NCI-H1048 (cell line): Measurements from ENCODE around the gene DCLRE1B.

Source experiments
- DNase-seq: peaks from one replicate; lab custom pipeline; 2025; lab: John Stamatoyannopoulos, UW

DCLRE1B gene

DNA sequence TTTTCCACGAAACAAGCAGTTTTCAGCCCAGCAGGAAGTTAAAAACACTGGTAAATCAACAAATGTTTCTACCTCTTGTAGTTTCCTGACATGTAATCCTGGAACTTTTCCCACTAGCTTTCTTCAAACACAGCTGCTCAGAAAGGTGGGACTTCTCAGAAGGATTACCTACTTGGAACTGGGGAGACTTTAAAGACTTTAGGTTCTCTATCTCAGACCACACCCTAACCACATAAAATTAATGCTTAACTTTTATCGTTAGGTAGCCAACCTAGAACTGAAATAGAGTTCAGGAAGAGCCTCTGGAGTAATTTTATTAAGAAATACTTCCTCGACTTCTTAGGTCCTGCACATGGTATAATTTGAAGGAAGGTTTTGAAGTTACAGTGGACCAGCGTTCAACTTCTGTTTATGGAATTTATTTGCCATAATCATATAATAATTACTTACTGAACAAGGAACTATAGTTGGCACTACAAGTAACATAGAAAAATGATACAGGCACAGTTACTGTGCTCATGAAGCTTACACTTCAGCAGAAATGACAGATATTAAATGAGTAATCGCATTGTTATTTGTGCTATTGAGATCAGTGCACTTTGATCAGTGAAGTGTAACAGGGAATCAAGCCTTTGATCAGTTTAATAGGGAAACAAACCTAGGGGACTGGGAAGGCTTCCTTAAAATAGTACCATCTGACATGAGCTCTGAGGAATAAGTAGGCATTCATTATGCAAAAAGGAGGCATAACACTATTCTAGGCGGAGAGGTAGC lies 17.5 kb upstream of the DCLRE1B start, which contains the start of gene BCL2L15:
Gene BCL2L15, minus strand, starts transcription at position 180 of the 774 bp plus-strand sequence. CDS start 206 bp downstream, outside the sequence.
- no peak for DNase-seq

DNA sequence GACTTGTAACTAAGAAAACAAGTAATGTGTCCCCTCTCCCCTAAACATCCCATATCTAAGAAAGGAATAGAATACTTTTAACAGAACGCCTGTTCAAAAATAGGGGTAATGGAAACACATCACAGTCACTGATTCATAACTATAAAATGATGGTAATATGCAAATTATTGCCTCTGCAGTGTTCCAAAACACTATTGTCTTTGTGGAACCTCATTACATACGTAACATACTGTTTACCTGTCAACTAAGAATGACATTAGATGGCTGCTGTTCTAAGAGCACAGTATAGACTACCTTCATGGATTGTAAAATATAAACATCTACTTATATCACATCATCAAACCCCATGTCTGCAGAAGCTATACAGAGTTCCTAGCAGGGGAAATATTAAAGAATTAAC lies 14.3 kb upstream of the DCLRE1B start:
- DNase-seq, result no peak

DNA sequence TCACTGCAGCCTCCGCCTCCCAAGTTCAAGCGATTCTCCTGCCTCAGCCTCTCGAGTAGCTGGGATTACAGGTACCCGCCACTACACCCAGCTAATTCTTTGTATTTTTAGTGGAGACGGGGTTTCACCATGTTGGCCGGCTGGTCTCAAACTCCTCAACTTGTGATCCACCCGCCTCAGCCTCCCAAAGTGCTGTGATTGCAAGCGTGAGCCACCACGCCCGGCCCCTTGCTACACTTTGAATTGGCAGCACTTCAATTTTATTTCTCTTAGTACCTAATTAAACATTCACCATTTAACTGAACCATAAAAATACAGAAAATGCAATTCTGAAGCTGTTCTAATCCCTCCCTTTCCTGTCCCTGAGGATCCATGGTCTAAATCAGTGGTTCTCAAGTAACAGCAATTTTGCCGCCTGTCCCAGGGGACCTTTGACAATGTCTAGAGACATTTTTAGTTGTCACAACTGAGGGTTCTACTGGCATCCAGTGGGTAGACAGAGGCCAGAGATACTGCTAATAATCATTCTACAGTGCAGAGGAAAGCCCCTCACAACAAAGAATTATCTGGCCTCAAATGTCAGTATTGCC lies 13.4 kb upstream of the DCLRE1B start:
- DNase-seq, result no peak

DNA sequence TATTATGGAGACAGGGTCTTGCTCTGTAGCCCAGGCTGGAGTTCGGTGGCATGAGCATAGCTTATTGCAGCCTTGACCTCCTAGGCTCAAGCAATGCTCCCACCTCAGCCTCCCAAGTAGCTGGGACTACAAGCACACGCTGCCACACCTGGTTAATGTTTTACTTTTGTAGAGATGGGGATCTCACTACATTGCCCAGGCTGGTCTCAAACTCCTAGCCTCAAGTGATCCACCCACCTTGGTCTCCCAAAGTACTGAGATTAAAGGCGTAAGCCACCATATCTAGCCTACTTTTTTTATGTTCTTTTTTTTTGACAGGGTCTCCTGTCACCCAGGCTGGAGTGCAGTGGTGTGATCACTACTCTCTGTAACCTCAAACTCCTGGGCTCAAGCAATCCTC lies 11.9 kb upstream of the DCLRE1B start:
- DNase-seq, result no peak

DNA sequence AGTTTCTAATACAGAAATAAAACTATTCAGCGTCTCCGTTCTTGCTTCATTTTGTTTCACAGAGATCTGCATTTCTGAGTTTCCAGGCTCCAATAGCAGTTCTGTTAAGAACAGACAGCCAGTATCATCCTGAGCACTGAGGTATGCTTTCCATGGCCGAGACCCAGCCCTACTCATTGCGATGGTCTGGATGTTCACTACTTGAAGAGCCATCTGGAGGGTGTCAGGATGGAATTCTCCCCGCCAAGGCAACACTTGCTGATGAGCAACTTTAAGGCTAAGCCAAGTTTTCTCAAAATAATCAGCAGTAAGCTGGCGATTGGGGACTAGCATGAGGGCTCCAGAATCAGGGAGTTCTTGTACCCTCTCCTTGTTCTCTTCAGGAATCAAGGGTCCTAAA lies 10.0 kb upstream of the DCLRE1B start:
- no peak for DNase-seq

DNA sequence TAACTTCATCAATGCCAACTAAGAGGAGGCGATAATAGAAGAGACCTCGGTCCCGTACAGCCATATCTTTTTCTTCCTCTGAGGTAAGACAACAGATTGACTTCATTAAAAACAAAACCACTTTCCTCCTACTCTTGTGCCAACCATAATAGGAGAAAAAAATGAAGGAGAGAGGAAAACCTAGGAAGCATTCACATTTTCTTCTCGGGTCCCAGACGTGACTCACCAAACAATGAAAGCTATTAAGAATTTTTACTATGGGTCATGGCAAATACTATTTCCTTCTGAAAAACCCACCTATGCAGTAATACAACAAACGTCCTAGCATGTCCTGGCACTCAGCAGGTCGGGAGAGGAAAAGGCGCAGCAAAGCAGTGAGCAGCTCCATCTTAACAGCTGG lies 9.2 kb upstream of the DCLRE1B start:
- no peak for DNase-seq

DNA sequence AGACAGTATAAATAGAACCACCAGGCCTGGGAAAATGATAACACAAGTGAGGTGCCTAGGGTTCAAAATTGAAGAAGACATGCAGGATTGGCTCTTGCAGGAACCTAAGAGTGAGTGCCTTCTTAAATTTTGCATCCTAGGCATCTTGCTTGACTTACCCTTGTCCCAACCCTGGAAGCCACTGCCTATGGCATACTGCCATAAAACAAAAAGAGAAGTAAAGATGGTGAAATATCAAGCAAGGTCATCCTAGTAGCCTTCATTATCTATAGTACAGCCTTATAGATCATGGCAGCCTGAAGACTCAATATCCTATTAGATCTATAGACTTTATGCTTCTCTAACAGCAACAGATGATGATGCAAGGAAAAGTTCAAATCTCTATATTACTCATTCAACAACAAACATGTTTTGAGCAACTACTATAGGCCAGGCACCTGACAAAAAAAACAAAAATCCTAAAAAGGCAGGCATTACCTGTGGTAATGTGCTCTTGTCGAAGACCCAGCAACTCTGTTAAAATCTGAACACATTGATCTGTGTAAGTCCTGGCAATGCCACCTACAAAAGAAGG lies 6.8 kb upstream of the DCLRE1B start:
- DNase-seq, result no peak

DNA sequence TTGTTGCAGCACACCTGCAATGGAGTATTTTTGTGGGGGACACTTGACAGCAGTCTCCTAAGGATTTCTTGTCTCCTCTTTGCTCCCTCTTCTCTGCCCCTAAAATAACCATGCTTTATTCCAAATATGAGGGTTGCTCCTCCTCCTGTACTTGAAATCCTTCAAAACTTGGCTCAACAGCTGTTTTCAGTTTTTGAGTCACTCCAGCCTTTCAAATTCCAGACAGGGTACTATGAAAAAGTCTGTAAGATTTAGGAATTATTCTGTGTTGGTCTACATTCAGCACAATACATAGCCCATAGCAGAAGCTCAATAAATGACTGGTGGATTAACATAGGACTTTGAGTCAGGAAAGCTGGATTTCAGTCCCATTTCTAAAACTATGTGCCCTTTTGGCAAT lies 6.0 kb upstream of the DCLRE1B start:
- no peak for DNase-seq

DNA sequence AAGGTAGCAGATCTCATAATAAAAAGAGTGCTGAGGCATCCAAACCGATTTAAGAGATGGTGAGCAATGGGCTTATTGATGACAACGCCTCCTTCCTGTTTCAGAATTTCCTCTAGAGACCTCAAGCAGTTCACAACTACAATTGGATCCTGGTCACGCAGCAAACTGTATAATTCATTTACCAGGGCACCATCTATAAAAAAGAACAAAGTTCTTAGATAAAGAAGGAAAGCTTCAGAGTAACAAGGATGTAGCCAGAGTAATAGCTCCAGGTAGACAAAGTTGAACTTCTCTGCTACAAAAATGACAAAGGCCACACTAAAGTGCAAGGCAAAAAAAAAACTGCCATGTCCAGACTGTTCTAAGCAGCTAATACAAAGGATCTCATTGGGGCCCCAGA lies 3.9 kb upstream of the DCLRE1B start:
- DNase-seq, result no peak

DNA sequence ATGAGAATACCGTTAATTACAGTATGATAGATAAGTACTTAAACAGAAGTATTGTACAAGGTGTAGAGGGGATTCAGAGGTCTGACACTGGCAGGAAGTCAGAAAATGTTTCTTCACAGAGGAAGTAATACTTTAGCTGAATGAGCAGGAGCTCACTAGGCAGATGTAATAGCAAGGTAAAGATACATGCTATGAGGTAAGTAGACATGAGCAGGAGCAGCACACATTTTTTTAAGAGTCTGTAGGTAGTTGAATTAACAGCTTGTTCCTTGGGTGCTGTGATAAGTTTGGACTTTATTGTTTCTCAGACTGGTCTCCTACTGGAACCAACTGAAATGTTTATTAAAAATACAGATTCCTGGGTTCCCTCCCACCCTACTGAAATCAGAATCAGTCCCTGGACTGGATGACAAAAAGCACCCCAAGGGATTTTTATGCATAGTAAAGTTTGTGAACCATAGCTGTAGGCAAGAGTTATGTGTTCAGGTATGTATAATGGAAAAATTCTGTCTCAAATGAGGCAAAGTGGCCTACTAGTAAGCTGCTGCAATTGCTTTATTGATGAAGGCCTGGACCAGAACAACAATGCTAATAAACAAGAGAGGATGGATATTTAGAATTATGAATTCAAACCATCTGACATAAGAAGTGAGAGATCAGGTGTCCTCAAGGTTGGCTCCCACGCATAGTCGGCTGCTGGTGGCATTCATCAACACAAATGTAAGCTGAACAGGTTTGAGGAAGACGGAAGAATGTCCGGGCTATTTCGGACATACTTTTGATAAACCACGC lies 1.4 kb upstream of the DCLRE1B start:
- no peak for DNase-seq

DNA sequence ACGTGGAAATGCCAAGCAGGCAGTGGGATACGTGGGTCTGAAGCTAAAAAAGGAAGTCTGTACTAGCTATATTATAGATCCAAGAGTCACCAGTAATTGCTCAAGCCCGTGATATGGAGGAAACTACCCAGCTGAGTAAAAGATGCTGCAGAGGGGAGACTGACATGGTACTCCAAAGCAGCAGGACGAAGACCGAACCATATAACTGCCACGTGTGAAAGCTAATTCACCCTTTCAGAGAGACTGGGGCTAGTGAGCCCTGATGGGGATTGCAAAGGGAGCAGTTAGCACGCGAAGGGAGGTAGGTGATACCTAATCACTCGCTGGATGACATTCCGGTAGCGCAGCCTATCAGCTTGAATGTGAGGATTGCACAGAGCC lies 843 bp upstream of the DCLRE1B start:
- DNase-seq, result no peak

DNA sequence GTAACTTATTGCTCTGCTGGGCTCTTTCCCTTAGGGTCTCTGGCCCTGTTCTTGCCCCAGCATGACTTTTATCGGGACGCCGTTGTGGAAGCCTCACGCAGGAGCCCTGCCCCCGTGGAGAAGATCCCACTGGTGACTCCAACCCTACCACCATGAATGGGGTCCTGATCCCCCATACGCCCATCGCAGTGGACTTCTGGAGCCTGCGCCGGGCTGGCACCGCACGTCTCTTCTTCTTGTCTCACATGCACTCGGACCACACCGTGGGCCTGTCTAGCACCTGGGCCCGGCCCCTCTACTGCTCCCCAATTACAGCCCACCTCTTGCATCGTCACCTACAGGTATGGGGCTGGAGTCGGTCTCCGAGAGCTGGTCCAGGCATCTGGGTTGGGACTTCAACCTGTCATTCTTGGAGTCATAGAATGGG lies 322 bp downstream of the DCLRE1B start:
- no peak for DNase-seq

DNA sequence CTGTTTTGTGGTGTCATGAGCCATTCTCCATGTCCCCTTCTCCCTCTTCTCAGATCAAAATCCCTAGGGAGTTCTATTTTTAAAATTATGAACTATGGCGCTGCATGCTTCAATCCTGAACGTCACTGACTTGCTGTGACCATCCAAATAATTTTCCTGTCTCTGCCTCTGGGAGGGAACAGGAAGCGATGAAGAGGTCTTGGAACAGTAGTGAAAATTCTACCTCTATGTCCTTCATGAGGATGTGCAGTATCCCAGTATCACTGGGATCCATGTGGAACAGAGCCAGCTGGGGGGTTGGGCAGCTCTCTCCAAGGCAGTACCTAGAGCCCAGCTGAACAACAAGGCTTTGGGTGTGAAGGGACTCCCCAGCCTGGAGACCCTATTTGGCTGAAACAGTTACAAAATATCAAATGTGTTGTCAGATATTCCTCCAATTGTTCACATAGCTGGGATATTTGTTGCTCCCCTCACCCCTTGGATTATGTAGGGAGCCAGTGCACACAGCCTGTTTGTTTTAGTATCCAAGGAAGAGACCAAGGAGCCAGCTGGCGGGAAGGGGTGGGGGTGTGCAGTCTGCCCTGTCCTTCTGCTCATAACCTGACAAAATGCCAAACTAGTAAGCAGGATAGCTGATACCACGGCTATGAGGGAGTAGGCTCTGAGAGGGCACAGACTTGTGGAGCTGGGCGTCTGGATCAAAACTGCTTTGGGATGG lies 7.6 kb downstream of the DCLRE1B start:
- DNase-seq, result no peak

DNA sequence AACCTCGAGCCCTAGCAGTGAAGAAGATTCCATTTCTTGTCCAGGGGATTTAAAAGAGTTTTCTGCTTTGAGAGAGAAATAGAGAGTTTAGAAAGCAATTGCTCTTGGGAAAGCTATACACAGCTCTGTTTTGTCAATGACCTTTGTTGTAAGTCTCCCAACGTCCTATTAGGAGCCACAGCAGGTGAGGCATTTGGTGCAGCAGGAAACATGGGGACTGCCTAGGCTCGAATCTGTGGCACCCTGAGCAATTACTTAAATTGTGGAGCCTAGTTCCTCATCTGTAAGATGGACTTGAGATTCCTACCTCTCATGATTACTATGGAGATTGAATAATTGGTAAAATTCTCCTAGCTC lies 8.2 kb downstream of the DCLRE1B start:
- no peak for DNase-seq

DNA sequence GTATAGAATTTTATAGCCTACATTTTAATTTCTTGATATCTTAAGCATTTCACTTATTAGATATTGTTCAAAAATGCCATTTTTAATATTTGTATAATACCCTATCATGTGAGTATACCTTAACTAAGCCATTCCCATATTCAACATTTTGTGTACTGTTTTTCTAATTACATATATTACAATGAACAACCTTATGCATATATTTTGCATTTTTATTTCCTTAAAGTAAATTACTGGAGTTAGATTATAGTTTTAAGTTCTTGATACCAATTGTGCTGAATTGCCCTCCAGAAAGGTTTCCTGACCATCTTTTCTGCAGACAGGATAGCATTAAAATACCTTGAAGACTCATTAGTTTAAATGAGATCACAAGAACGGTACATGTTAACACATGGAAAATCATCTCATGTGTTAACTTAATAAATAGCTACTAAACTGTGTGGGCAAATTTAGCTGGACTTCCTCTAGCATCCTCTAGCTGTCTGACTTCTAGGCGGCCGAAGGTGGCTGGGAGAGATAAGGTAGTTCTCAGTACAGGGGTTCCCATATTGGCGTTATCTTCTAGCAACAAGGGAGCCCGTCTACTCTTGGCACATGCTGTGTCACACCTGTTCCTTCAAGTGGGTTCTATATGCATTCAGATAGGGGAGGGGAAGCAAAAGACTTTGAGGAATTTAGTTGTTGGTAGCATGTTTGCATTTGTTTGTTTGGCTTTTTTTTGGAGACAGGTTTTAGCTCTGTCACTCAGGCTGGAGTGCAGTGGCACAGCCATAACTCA lies 8.9 kb downstream of the DCLRE1B start:
- DNase-seq, result no peak

DNA sequence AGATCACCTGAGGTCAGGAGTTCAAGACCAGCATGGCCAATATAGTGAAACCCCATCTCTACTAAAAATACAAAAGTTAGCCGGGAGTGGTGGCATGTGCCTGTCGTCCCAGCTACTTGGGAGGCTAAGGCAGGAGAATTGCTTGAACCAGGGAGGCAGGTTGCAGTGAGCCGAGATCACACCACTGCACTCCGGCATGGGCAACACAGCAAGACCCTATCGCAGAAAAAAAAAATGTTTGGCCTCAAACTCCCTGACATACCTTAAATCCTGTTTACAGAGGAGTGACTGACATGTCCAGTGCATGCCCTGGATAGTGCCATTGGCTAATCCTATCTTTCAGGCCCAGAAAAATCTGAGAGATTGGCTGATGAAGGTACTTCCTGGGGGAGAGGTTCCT lies 11.8 kb downstream of the DCLRE1B start:
- DNase-seq, result no peak

DNA sequence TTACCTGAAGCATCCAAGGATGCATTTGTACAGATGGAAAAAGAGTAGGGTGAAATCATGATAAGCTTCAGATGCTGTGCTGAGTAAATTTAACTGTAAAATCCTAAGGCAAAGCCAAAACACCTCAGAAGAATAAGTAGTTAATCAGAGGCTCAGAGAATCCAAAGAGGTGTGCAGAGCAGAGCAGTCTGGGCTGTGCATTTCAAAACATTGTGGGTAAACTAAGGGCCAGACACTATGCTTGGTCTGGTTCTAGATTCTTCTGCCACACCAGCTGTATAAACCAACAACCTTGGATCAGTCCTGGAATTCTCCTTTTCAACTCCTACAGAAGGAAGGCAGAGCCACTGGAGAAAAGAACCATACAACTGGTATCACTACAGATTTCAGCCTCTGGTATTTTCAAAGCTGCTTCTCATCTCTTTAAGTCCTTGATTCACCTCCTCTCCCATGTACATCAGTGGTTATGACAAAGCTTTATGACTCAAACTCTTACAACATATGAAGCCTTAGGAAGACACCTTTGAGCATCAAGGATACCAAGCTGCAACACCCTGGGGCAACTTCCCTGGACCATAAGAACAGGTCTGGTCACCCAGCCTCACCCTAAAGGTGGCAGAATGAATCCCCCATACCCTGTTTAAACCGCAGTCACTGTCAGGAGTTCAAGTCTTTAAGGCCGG lies 12.4 kb downstream of the DCLRE1B start:
- DNase-seq, result no peak

DNA sequence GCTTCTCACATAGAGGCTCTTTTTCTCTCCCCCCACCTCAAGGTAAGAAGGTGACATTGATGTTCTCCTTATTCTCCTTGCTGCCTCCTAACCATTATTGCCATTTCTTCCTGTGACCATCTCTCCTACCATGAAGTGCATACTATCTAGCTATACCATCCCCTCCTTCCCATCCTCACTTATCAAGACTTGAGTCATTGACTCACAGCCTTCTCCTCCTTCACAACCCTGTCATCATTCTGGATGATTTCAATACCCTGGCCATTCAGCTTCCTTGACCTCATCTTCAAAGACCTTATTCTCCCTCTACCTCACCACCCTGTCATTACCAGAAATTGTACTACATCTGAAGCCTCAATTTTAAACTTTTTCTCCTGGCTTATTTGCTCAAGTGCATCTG lies 13.1 kb downstream of the DCLRE1B start:
- DNase-seq, result no peak

DNA sequence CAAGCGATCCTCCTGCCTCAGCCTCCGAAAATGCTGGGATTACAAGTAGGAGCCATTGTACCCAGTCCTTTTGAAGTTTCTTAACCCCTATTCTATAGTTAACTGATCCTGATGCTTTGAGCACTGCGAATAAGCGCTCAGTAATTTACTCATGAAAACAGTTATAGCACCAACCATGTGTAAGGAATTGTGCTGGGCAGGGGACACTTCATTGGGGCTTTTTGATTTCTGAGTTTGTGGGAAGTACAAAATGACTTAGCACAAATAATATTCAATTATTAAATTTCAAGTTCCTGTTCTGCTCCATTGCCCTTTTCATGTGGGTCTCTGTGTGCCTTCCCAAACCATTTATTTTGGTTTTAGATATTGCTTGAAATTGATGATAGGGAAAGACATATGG lies 17.8 kb downstream of the DCLRE1B start:
- no peak for DNase-seq

DNA sequence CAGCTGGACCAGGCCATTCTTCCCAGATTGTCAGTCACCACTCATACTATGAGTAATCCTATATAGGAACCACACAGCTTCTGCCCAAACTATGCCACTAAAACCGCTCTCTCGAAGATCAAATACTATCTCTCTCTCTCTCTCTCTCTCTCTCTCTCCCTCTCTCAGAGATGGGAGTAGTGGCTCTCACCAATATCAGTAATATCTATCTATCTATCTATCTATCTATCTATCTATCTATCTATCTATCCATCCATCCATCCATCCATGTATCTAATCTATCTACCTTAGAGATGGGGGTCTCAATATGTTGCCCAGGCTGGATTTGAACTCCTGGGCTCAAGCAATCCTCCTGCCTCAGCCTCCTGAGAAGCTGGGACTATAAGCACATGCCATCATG lies 19.3 kb downstream of the DCLRE1B start:
- DNase-seq, result no peak
